NCI-H2196 treated with DMSO at 0.1 percent for 48 hours (cell line): ENCODE data around the gene FGF22.

Experiments used
- DNase-seq: peaks from one replicate; lab custom pipeline; 2025; ENCODE audit not compliant: unreplicated experiment; lab: John Stamatoyannopoulos, UW

FGF22 gene

DNA sequence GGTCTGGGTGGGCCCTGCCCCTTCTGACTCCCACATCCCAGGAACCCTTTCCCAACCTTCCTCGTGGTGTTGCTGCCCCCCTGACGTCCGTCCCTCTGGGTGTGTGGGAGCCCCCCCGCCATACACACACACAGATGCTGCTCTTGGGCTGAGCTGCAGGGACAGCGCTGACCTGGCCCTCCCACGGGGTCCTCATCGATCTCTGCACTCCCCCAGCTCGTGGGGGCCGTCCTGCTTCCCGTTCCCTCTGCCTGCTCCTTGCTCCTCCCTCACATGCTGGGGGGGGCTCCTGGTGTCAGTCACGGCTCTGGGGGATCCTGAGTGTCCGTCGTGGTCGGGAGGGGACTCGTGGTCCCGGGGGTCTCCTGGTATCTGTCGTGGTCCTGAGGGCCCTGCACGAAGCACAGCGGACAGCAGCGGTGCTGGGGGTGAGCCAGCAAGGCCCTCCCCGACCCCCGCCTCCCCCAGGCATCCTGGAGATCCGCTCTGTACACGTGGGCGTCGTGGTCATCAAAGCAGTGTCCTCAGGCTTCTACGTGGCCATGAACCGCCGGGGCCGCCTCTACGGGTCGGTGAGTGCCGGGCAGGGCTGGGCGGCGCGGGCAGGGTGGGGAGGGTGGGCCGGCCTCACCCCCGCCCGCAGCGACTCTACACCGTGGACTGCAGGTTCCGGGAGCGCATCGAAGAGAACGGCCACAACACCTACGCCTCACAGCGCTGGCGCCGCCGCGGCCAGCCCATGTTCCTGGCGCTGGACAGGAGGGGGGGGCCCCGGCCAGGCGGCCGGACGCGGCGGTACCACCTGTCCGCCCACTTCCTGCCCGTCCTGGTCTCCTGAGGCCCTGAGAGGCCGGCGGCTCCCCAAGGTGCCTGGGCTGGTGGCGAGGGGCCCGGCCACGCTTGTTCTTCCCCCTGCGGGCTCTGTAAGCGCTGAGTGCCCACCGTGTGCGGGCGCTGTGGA, 3.4 kb downstream of the FGF22 start:
- no peak for DNase-seq

DNA sequence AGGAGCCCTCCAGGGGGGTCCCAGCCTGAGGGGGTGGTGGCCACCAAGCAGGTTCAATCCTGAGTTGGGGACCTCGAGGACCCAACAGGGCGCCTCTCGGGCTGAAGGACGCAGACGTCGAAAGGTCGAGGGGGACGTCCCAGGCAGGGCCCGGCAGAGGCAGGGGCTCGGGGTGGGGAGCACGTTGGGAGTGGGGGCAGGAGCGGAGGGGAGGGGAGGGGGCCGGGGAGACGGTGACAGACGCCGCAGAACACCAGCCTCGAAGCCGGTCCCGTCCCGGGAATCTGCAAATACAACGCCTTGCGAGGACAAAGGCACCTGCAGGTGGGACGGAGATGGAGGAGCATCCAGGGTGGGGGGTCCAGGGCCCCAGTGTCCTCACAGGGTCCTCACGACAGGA, 4.1 kb downstream of the FGF22 start:
- no peak for DNase-seq

DNA sequence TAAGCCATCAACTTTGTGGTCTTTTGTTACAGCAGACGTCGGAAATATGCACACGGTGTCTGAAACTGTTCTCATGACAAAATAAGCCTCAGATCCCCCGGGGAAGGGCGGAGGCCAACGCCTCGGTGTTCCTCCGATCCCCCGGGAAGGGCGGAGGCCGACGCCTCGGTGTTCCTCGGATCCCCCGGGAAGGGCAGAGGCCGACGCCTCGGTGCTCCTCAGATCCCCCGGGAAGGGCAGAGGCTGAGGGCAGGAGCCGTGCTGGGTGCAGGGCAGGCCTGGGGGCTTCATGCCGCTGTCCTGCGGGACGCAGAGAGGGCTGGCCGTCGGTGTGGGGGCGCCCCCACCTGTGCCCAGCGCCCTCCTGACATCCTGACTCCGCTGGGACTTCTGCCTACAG, 4.7 kb downstream of the FGF22 start:
- no peak for DNase-seq

DNA sequence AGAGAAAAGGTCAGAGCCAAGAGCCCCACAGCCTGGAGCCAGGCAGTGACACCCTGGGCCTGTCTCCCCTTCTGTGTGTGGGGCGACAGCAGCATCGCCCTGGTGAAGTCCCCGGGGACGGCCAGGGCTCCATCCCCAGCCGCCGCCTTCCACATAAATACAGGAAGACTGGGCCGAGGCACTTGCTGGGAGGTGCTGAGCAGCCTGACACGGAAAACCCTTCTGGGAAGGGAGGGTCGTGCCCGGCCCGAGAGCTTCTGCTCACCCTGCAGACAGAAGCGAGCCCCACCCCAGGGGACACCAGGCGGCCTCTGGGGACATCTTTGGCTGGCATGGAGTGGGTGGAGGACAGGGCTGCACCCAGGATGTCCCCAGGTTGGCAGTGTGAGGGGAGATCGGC, 5.1 kb downstream of the FGF22 start:
- DNase-seq, result no peak

DNA sequence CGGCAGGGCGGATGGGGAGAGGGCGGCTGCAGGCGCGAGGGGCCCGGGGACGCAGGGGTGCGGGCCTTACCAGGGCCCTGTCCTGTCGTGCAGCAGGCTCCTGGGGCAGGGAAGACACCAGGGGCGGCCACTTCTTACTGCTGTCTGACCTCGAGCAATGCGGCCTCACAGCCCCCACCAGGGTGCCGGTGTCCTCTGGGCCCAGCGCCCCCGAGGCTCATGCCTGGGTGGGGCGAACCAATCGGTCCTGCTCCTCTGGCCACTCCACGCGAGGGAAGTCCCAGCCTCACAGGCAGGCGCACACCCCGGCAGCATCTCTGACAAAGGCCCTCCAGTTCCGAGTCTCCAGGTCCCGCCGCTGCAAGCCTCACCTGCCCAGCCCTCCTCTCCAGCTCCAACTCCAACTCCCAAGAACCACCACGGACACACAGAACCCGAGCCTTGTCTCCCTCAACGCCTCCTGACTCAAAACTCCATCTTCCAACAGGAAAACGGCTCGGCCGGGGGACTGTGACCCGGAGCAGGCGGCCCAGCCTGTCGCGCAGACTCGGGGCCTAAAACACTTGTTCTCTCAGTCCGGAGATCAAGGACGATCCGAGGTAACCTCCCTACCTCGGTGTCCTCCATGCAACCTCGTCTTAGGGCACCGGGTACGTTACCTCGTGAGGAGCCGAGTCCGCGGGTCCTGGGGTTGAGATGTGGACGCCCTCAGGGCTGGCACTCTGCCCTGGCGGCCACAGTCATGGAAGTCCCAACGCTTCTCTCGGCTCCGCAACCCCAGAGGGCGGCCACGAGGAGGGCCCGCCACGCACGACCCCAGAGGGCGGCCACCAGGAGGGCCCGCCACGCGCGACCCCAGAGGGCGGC, 6.5 kb downstream of the FGF22 start:
- DNase-seq, result no peak

DNA sequence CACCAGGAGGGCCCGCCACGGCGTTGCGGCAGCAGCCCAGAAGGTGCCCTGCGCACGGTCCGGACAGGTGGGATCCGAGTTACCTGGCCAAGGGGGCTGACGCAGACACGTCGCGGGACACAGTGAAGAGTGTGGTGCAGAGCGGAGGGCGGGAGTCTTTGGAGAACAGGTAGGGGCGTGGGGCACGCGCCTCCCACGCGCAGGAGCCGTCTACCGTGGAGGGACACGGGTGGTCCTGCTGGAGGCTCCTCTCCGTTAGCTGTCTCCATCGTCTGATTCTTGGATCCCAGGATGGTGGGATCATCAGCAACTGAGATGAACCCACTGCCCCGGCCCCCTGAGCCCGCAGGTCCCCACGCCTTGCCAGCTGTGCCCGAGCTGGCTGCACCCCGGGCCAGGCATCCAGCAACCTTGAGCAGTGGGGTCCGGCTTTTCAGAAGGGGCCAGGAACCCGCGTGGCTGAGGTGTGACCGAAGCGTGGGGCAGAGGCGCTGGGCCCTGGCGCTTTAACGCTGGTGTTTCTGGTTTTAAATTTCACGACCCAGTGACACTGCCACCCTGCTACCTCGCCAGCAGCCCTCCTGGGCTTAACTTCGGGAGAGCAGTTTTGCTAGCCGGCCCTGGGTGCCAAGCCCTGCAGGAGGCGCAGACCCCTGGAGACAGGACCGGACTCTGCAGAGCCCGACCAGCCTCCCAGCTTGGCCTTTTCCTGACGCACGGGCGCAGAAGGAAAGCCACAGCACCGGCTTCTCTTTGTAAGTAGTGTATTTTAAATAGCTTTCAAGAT, 7.3 kb downstream of the FGF22 start:
- DNase-seq, result no peak

DNA sequence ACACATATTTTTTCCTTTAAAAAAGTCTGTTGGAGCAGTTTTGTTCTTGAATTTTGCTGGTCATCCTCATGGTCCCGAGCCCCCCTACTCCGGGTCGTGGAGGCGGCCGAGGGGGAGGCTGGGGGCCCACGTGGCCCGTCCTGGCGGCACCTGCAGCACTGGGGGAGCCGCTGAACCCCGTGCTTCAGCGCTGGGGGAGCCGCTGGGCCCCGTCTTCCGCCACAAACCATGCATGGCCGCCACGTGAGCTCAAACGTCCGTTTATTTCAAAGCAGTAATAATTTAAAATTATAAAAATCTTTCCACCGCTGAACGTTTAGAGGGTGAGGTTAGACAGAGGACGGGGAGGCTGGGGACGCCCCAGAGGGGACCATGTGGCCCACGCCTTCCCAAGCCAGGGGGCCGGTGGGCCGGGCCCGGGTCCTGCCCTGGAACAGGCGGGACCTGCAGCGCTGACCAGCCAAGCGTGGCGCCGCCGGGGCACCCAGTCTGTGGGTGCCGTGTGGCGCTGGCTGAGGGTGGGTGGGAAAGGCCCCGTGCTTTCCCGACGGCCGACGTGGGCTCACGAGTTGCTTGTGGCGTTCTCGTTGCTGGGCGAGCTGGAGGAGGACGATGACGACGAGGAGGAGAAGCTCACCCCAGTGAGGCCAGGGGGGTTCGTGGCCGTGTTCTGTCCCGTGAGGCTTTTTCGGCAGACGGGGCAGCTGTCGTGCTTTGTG, 8.0 kb downstream of the FGF22 start:
- DNase-seq, result no peak

DNA sequence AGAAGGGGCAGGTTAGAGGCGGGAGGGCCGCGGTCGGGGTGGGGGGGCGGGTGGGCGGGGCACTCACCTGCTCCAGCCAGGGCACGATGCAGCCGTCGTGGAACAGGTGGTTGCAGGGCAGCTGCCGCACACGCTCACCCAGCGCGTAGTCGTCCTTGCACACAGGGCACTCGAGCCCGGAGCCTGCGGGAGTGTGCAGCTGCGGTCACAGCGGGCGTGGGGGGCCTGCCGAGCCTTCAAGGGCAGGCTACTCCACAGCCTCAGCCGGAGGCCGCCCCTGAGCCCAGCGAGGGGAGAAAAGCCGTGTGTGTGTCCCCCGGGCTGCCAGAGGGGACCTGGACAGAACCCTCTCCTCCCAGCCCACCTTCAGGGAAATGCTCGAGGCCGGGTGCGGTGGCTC, 8.6 kb downstream of the FGF22 start:
- DNase-seq, result no peak

DNA sequence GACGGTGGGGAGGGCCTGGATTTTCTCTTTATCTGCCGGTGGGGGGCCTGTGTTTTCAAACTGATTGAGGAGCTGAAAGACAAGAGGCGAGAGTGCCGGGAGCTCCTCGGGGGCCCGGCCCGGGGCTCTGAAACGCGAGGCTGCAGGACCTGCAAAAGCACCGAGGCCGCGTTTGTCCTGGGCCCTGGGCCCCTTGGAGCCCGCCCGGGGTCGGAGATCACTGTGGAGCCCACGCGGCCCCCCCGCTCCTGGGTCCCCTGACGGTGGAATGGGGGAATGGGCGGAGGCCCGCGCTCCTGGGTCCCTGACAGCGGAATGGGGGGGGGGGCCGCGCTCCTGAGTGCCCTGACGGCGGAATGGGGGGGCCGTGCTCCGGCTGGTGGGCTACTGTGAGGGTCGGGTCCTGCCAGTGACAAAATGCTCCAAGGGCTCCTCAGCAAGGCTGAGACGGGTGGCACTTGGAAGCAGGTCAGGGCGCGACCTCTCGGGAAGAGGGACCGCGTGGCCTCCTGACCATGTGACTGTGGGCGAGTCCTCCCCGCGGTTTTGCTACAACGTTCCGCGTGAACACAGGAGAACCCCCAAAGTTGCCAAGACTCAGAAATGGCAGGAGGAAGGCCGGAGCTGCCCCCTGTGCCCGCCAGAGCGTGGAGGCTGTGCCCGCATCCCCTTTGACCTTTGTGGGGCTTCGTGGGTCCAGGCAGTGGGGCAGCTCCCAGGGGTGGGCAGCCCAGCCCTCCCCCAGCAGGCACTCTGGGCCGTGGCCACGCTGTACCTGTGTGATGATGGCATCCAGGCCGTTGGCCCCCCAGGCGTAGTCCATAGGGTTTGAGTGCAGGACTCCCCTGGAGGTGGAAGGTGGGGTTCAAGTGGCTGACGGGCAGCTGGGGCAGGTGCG, 9.5 kb downstream of the FGF22 start:
- no peak for DNase-seq

DNA sequence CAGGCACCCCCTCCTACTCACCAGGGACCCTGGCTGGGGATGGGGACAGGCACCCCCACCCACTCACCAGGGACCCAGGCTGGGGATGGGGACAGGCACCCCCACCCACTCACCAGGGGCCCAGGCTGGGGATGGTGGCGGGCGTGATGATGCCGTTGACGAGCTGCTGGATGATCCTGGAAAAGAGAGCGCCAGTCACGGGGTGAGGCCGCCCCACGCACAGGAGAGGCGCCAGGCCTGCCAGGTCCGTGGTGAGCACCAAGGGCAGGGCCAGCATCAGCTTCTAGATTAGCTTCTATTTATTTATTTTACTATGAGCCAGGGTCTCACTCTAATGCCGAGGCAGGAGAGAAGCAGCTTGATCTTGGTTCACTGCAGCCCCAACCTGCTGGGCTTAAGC, 10.4 kb downstream of the FGF22 start:
- DNase-seq, result no peak

DNA sequence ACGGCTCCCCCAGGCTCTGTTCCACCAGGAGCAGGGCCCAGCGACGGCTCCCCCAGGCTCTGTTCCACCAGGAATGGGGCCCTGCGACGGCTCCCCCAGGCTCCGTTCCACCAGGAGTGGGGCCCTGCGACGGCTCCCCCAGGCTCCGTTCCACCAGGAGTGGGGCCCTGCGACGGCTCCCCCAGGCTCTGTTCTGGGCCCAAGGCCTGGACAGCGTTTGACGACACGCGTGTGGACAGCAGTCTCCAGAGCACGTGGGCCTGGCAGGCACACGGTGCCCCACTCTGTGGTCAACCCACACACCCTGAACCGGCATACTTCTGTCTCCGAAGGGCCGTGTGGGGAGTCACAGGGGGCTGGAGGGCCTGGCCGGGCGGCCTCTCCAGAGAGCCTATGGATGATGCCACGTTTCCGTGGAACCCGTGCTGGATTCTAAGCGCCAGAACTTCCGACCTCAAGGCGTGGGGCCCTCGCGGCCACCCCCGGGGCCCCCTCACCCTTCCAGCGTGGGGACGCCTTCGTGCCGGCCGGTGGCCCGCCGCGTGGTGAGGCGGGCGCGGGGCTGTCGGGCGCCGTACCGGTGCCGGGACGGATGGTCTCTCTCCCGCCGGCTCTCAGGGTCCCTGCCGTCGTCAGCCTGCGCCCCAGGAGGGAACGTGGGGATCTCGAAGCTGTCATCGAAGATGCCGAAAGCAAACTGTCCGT, 11.6 kb downstream of the FGF22 start:
- DNase-seq, result no peak

DNA sequence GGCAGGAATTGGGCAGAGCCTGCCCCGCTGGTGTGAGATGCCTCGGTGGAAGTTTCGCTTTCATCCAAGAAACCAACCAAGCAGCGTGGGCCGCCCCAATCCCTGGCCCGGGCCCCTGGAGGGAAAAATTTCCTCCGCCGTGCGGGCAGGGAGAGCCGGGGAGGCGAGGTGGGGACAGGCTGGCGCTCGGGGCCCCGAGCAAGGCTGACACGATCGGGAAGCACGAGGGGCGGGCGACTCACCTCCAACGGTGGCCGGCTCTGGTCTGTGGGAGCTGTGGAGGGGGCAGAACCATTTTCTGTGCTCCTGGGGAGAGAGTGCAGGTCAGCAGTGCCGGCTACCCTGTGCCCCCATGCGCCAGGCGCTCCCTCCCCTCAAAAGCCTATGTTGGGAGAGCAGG, 12.3 kb downstream of the FGF22 start:
- DNase-seq, result no peak

DNA sequence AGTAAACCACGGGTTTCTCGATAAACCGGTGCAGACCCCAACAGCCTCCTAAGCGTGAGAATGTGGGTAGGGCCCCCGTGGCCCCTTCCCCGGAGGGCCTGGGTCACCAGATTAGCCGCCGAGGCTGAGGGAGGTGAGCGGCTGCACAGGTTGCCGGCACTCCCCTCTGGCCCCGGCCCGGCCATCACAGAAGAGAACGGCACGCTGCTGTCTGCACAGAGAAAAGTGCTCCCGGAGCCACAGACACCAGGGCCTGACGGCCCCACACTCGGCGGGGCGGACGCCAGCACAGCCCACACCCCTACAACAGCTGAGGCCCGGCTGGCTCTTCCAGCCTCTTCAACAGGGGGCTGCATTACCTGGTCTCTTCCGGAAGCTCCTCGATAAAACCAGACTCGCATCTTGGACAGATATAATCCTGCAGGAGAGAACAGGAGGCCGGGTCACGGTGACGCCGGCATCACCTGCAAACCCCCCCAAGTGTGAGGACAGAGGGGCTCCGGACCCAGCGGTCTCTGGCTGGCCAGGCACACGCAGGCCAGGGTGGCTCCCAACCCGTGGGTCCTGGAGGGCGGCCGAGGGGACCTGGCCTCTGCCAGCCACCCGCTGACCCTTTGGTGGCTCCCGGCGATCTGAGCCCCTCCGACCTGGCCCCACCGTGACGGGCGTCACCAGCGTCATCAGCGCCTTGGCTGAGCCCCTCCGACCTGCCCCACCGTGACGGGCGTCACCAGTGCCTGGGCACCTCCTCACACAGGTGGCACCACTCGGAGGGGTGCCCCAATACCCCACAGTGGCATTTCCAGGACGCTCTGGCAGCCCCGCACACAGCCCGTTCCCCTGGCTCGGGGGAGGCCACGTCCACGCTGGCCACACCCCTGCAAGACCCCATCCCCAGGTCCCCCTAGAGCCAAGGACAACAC, 13.0 kb downstream of the FGF22 start:
- no peak for DNase-seq

DNA sequence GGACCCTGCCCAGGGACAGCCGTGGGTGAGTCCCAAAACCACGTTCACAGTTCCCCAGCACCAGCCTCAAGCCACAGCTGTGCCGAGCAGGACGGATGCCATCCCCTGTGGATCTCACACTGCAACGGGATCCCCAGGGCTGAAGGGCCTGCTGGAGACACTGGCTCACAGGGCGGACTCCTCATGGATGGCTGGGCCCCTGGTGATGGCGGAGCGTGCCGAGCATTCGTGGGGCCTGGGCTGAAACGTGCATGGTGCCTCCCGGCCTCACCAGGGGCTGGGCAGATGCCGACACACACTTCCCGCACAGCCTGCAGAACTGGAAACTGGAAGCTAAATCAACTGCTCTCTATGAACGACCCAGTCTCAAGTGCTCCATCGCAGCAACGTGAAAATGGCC, 13.7 kb downstream of the FGF22 start:
- no peak for DNase-seq

DNA sequence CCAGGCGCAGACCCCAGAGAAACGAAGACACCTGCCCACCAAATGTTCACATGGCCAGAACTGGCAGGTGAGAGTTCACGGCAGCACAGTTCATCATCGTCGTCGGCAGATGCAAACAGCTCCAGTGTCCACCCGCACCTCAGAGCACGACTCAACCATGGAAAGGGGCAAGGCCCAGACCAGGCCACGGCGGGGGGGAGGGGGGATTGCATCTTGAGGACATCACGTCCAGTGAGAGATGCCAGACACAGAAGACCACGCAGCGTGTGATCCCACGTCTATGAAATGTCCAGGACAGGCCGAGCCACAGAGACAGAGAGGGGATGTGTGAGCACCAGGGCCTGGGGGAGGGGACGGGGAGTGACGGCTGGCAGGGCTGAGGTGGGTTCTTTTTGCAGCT, 16.0 kb downstream of the FGF22 start:
- DNase-seq, result no peak

DNA sequence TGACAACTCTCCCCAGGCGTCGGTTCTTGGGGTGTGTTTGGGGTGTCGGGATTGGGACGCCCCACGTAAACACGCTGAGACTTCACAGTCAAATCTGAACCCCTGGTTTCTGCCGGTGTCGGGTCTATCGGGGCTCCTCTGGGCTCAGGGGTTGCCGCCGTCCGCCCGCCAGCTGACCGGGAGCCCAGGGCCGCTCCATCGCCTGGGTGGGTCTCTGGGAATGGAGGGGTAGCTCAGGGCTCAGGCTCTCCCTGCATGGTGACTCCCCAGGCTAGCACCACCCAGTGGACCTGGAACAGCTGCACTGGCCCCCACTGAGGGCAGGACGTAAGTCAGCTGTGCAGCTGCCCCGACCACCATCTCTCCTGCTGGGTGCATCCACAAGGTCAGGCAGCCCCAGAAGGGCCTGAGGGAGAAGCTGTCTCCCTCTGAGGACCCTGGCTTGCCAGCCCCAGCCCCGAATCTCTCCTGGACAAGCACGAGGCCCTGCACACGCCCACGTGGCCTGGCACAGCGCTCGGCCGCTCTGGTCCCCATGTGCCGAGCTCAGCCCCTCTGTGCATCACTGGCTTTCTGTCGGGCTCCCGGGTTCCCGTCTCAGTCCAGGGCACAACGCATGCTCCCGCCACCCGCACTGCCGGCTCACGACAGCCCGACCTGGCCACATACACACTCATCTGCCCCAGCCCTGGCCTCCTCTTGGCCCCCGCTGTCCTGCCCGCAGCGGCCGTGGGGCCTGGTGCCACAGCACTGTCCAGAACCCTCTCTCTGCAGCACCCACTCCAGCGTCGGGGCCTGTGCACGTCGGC, 17.3 kb downstream of the FGF22 start:
- DNase-seq, result no peak

DNA sequence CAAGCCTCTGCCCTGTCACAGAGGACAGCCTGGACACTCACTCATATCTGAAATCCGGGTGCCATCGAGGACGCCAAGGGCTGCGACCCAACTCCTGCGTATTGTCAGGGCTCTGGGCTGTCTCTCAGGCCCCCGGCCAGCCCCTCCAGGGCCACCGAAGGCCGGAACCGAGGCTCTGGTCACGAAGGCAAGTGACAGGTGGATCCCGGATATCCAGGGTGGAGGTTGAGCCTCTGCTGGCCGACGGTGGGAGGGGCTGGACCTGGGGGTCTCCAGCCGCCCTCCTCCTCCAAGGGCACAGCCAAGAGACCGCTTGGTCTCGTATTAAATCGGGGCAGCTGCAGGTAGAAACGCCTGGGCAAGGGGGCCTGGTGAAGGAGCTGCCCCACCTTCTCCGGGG, 17.9 kb downstream of the FGF22 start:
- no peak for DNase-seq
